Muscle of arm (tissue), 12 donors: ENCODE results near the gene SHB. TPM values are rescaled to one million over a fixed set of nuclear protein-coding genes. Genes with fewer than 3 reads are reported as not detected.

Experiments
- DNase-seq: peaks from one replicate; pipeline ENCODE4 v3.0.0-alpha.2; 2013
- polyA plus RNA-seq, 12 donors: library from polyadenylated mRNA; unstranded; fragments of 120-200 nt; gene quantifications; one replicate each; pipeline ENCODE4 v1.2.1, GENCODE V29; 2013; ENCODE audit not compliant: insufficient read length in 12 of 12

SHB gene
- polyA plus RNA-seq, 12 donors = 4.3 to 11.0 (median 6.3) TPM; not detected in 1

GRCh38 chr9:38065369-38066075 lies 3.5 kb downstream of the SHB start:
- no peak for DNase-seq

- DNase-seq = no peak
Measured at GRCh38 chr9:38064842-38065368, 4.1 kb downstream of the SHB start.

- DNase-seq = no peak
Measured at GRCh38 chr9:38063363-38063707, 5.7 kb downstream of the SHB start.

GRCh38 chr9:38062498-38063362 lies 6.3 kb downstream of the SHB start:
- no peak for DNase-seq

GRCh38 chr9:38062106-38062497 lies 6.9 kb downstream of the SHB start:
- DNase-seq = no peak

GRCh38 chr9:38061326-38061977 lies 7.6 kb downstream of the SHB start:
- DNase-seq = no peak

- no peak for DNase-seq
Measured at GRCh38 chr9:38060681-38061080, 8.3 kb downstream of the SHB start.

GRCh38 chr9:38059233-38059936 lies 9.6 kb downstream of the SHB start:
- no peak for DNase-seq

- no peak for DNase-seq
Measured at GRCh38 chr9:38058452-38059232, 10.4 kb downstream of the SHB start.

GRCh38 chr9:38057416-38058195 lies 11.4 kb downstream of the SHB start:
- no peak for DNase-seq

- DNase-seq = no peak
Measured at GRCh38 chr9:38054653-38055052, 14.4 kb downstream of the SHB start.

GRCh38 chr9:38053697-38054461 lies 15.1 kb downstream of the SHB start:
- no peak for DNase-seq

- DNase-seq = no peak
Measured at GRCh38 chr9:38051780-38052546, 17.1 kb downstream of the SHB start.

- no peak for DNase-seq
Measured at GRCh38 chr9:38048316-38048969, 20.6 kb downstream of the SHB start.

GRCh38 chr9:38047301-38048251 lies 21.5 kb downstream of the SHB start:
- no peak for DNase-seq

- DNase-seq = no peak
Measured at GRCh38 chr9:38046661-38047300, 22.2 kb downstream of the SHB start.
